Measurements from ENCODE around the gene LMBR1.

- TF ChIP-seq POLR2AphosphoS5 (IDR thresholded peaks at IDR 0.05; ENCODE audit: low read depth, low read length) (no peak), POLR2A (IDR thresholded peaks at IDR 0.05; ENCODE audit: low read depth, low read length) (no peak), TAF1 (IDR thresholded peaks at IDR 0.05; ENCODE audit: low read depth, low read length) (no peak)
These were observed 35.2 kb downstream of the LMBR1 start for GRCh38 chr7:156857757-156858156.

Data from GM12891 (cell line).